ENCODE results near the gene MED13.

DNA sequence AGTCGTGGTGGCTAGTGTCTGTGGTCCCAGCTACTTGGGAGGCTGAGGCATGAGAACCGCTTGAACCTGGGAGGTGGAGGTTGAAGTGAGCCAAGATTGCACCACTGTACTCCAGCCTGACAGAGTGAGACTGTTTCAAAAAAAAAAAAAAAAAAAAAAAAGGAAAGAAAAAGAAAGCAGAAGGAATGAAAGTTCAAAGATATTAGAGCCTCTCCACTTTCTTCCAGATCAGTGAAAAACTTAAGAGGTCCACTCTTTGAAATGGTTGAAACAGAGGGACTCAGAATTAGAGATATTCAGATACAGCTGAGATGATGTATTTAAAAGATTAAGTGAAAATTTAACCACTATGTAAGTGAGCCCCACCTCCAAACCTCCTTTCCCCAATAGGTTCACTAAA lies 16.8 kb downstream of the MED13 start:
- TF ChIP-seq, protein P1, sequence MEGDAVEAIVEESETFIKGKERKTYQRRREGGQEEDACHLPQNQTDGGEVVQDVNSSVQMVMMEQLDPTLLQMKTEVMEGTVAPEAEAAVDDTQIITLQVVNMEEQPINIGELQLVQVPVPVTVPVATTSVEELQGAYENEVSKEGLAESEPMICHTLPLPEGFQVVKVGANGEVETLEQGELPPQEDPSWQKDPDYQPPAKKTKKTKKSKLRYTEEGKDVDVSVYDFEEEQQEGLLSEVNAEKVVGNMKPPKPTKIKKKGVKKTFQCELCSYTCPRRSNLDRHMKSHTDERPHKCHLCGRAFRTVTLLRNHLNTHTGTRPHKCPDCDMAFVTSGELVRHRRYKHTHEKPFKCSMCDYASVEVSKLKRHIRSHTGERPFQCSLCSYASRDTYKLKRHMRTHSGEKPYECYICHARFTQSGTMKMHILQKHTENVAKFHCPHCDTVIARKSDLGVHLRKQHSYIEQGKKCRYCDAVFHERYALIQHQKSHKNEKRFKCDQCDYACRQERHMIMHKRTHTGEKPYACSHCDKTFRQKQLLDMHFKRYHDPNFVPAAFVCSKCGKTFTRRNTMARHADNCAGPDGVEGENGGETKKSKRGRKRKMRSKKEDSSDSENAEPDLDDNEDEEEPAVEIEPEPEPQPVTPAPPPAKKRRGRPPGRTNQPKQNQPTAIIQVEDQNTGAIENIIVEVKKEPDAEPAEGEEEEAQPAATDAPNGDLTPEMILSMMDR (IDR thresholded peaks at IDR 0.05), result no peak
- TF ChIP-seq POLR2A (IDR thresholded peaks at IDR 0.05), result no peak

Data from vagina (tissue), 2 donors.